IMR-90 (cell line): ENCODE results near the gene GRIFIN.

Source experiments
- CTCF ChIP-seq: conservative IDR thresholded peaks from 2 replicates; pipeline ENCODE4 v1.5.1; 2012; ENCODE audit warnings: mild to moderate bottlenecking, low read depth, low read length, improper control_type of control experiment
- MAFK ChIP-seq: IDR thresholded peaks from 2 replicates; pipeline ENCODE4 v1.6.1; 2012; ENCODE audit warnings: low read depth, low read length, improper control_type of control experiment
- POLR2A ChIP-seq: IDR thresholded peaks from 2 replicates; pipeline ENCODE4 v1.6.1; 2012; ENCODE audit warnings: mild to moderate bottlenecking, low read depth, low read length
- RAD21 ChIP-seq: IDR thresholded peaks from 2 replicates; pipeline ENCODE4 v1.6.1; 2012; ENCODE audit warnings: low read length, improper control_type of control experiment

GRCh38 chr7:2488272-2488645, 12.1 kb upstream of the GRIFIN start:
- no peak for TF ChIP-seq CTCF
- TF ChIP-seq RAD21 = no peak
- no peak for TF ChIP-seq MAFK
- TF ChIP-seq POLR2A = no peak
